Measurements from ENCODE around the gene ZWILCH. TPM values are rescaled to one million over a fixed set of nuclear protein-coding genes. Genes with fewer than 3 reads are reported as not detected.
A peak's percentile ranks its signal among the peaks of the same experiment; 100 is the strongest.

ZWILCH gene
- total and polyA plus RNA-seq, 9 of the 15 experiments (the other 6 are each of a cell fraction or from before 2014, with no cell fraction given), result 32.8 to 94.2 (median 52.1) TPM

DNA sequence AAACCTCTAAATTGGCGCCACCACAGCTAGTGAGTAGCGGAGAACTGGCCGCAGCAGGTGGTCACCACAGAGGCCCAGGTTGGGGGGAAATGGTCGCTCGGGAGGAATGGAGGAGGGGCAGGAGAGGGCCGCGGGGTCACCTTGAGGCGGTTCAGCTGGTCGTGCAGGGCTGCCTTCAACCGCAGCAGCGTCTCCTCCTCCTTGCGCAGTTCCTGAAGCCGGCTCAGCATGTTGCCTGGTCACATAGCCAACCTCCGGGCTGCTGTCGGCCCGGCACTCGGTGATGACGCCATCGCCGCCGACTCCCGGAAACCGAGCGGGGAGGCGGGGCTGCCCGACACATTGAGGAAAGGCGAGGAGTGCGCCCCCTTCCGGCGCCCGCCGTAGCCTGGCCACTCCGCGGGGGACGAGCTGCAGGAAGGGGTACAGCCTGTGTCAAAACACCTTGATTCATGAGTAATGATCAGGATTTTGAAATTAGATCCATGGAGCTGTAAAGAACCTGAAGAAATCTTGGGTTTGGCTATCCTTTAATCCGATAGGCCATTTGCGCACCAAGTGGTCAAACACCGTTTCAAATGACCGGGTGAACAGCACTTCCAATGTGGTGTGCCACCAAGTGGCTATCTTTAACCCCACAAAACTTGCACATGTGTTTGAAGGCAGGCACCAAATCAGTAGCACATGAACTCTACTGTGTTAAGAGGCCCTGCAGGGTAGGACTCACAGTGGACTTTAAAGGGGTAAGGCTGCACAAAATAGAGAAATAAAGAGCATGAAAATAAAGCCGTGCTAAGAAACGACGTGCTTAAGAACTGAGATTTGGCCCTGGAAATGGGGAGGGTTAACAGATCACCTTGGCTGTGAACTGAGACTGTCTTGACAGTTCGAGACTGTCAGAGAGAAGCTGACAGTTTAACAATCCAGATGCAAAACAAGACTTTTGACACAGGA lies 7.3 kb upstream of the ZWILCH start, which contains the start of gene SNAPC5 (continued):
- TF ChIP-seq THAP7 (CRISPR knock-in tag; IDR thresholded peaks at IDR 0.05), result 0 out of 2 replicates have a peak, but pooled peaks have one; percentile 14
- TF ChIP-seq GMEB1 (CRISPR knock-in tag; IDR thresholded peaks at IDR 0.05), result no peak
- no peak for TF ChIP-seq NR2F6 (CRISPR knock-in tag; IDR thresholded peaks at IDR 0.05)
- no peak for TF ChIP-seq ELF4 (CRISPR knock-in tag; IDR thresholded peaks at IDR 0.05)
- no peak for TF ChIP-seq NFATC3 (IDR thresholded peaks at IDR 0.05)
- no peak for TF ChIP-seq RBM17 (IDR thresholded peaks at IDR 0.05; ENCODE audit: borderline replicate concordance, low read depth, low read length)
- TF ChIP-seq NEUROD1 (IDR thresholded peaks at IDR 0.05; ENCODE audit: borderline replicate concordance, low read depth, low read length, partially characterized antibody), result no peak
- no peak for TF ChIP-seq PRMT5 (CRISPR knock-in tag; IDR thresholded peaks at IDR 0.05)
- peak in 1 of 2 experiments; percentile 84; a peak in 1 of 4 replicates for TF ChIP-seq KDM4B (IDR thresholded peaks at IDR 0.05; ENCODE audit: borderline replicate concordance in 2 of 2, low read depth in 1 of 2)
- peak; percentile 88 to 95 for TF ChIP-seq MNT (conservative IDR thresholded peaks at IDR 0.05)
- TF ChIP-seq ZNF445 (CRISPR knock-in tag; IDR thresholded peaks at IDR 0.05; ENCODE audit: low read depth), result no peak
- no peak for TF ChIP-seq NR1H2 (CRISPR knock-in tag; IDR thresholded peaks at IDR 0.05)
- peak; percentile 76 for TF ChIP-seq RNF219 (CRISPR knock-in tag; IDR thresholded peaks at IDR 0.05)
- peak; percentile 58; the same call in 1 of the 2 replicates for TF ChIP-seq ZBTB7A (IDR thresholded peaks at IDR 0.05; ENCODE audit: borderline replicate concordance, control insufficient read depth, low read depth, low read length)
- TF ChIP-seq, protein P1, sequence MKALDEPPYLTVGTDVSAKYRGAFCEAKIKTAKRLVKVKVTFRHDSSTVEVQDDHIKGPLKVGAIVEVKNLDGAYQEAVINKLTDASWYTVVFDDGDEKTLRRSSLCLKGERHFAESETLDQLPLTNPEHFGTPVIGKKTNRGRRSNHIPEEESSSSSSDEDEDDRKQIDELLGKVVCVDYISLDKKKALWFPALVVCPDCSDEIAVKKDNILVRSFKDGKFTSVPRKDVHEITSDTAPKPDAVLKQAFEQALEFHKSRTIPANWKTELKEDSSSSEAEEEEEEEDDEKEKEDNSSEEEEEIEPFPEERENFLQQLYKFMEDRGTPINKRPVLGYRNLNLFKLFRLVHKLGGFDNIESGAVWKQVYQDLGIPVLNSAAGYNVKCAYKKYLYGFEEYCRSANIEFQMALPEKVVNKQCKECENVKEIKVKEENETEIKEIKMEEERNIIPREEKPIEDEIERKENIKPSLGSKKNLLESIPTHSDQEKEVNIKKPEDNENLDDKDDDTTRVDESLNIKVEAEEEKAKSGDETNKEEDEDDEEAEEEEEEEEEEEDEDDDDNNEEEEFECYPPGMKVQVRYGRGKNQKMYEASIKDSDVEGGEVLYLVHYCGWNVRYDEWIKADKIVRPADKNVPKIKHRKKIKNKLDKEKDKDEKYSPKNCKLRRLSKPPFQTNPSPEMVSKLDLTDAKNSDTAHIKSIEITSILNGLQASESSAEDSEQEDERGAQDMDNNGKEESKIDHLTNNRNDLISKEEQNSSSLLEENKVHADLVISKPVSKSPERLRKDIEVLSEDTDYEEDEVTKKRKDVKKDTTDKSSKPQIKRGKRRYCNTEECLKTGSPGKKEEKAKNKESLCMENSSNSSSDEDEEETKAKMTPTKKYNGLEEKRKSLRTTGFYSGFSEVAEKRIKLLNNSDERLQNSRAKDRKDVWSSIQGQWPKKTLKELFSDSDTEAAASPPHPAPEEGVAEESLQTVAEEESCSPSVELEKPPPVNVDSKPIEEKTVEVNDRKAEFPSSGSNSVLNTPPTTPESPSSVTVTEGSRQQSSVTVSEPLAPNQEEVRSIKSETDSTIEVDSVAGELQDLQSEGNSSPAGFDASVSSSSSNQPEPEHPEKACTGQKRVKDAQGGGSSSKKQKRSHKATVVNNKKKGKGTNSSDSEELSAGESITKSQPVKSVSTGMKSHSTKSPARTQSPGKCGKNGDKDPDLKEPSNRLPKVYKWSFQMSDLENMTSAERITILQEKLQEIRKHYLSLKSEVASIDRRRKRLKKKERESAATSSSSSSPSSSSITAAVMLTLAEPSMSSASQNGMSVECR (CRISPR knock-in tag; IDR thresholded peaks at IDR 0.05), result peak; percentile 97
